Stomach (tissue), 9 donors: Measurements from ENCODE around the gene PIGL. TPM values are rescaled to one million over a fixed set of nuclear protein-coding genes. Genes with fewer than 3 reads are reported as not detected.

ENCODE experiments used
- DNase-seq, 2 donors: peaks; one replicate each; pipeline versions ENCODE4 v3.0.0 to v3.0.0-alpha.2; 2013 to 2019
- H3K27ac ChIP-seq, 5 donors: fragments of 200-600 bp in 4 of 5; sonication (generic) in 4 of 5; one replicate each; pipeline ENCODE4 v1.5.1; 2013 to 2019; ENCODE audit warnings: mild to moderate bottlenecking in 1 of 5, moderate library complexity in 1 of 5
- H3K27me3 ChIP-seq, 3 donors: fragments of 200-600 bp; sonication (generic); one replicate each; pipeline ENCODE4 v1.5.1; 2017 to 2019; ENCODE audit warnings: mixed run types in 1 of 3
- H3K36me3 ChIP-seq, 4 donors: fragments of 200-600 bp; sonication (generic); 1 replicate in 3 of 4; 2 replicates in 1 of 4; pipeline ENCODE4 v1.5.1; 2016 to 2019
- H3K4me1 ChIP-seq, 4 donors: fragments of 200-600 bp; sonication (generic); one replicate each; pipeline ENCODE4 v1.5.1; 2016 to 2019
- H3K4me3 ChIP-seq, 4 donors: fragments of 200-600 bp; sonication (generic) in 3 of 4; one replicate each; pipeline ENCODE4 v1.5.1; 2016 to 2019; ENCODE audit warnings: mild to moderate bottlenecking in 1 of 4
- H3K9me3 ChIP-seq, 4 donors: fragments of 200-600 bp; sonication (generic); one replicate each; pipeline ENCODE4 v1.5.1; 2016 to 2019
- EP300 ChIP-seq: sonication (generic); formaldehyde crosslinking; IDR thresholded peaks from one replicate; pipeline ENCODE4 v1.6.1; 2017; ENCODE audit warnings: antibody characterized with exemption
- POLR2A ChIP-seq, 4 donors: fragments of 450-650 bp; IDR thresholded peaks; one replicate each; pipeline ENCODE4 v1.6.1; 2016; ENCODE audit warnings: antibody characterized with exemption in 4 of 4, control low read depth in 2 of 4, mild to moderate bottlenecking in 1 of 4, moderate library complexity in 1 of 4
- POLR2AphosphoS5 ChIP-seq, 3 donors: sonication (generic); formaldehyde crosslinking; IDR thresholded peaks; one replicate each; pipeline ENCODE4 v1.6.1; 2016; ENCODE audit warnings: antibody characterized with exemption in 3 of 3
- WGBS, 5 donors: extraction: QIAGEN DNeasy Blood & Tissue Kit in 3 of 5; methylation state at CpG; one replicate each; pipeline versions ENCODE4 v1.1.5 to v1.1.7; 2013 to 2018; 5-methylcytosine and 5-hydroxymethylcytosine counted together
- intact Hi-C: fragments of 100-400 bp; cut with DNase I; formaldehyde crosslinking; loops from one replicate; pipeline ENCODE4 v1.15.1; 2023; ENCODE audit warnings: low total_unique reads
- polyA plus RNA-seq, 3 donors: library from polyadenylated mRNA; stranded (reverse); fragments of 200-250 nt; gene quantifications; one replicate each; pipeline ENCODE4 v1.2.3, GENCODE V29; 2013
- total RNA-seq, 5 donors: library from RNA; depleted of rRNA; stranded (reverse); fragments of >200 nt; gene quantifications; one replicate each; pipeline versions ENCODE4 v1.1.0 to v1.2.3, GENCODE V29; 2014 to 2016
- TF ChIP-seq, protein P1 (sequence below), 7 experiments: fragments of 450-650 bp in 4 of 7; fragments of 200-600 bp in 3 of 7; sonication (generic) in 3 of 7; IDR thresholded peaks; one replicate each; pipeline ENCODE4 v1.5.1; 2016 to 2019; ENCODE audit warnings: antibody characterized with exemption in 7 of 7, control low read depth in 2 of 7, mild to moderate bottlenecking in 1 of 7
- donor health status: healthy with polysubstance abuse.
- donor health status: Bipolar disorder and iron deficiency.
- donor health status: healthy.

Gene PIGL
- total and polyA plus RNA-seq, 8 donors: 5.8 to 72.3 (median 35.3) TPM

GRCh38 chr17:16345565-16345964 lies 128.6 kb downstream of the PIGL start:
- Histone ChIP-seq H3K36me3 (peaks cover 9 to 76% (median 62%) of the 10 kb centered on the region in 4 donors), H3K9me3 (no peaks in the 10 kb centered on the region), H3K4me3 (no peak overlapping the region), H3K27ac (no peak overlapping the region), H3K27me3 (no peaks in the 10 kb centered on the region), H3K4me1 (peaks cover 4 to 11% (median 6%) of the 10 kb centered on the region in 4 donors)
- intact Hi-C loops: no loop called here
- WGBS, 5 donors: 81 to 87% (median 85%) methylated on average over 5 of the region's 5 CpGs
- no peak for DNase-seq
- TF ChIP-seq POLR2AphosphoS5 (IDR thresholded peaks at IDR 0.05) (no peak), EP300 (no peak), POLR2A (IDR thresholded peaks at IDR 0.05) (no peak)
- TF ChIP-seq, protein P1, sequence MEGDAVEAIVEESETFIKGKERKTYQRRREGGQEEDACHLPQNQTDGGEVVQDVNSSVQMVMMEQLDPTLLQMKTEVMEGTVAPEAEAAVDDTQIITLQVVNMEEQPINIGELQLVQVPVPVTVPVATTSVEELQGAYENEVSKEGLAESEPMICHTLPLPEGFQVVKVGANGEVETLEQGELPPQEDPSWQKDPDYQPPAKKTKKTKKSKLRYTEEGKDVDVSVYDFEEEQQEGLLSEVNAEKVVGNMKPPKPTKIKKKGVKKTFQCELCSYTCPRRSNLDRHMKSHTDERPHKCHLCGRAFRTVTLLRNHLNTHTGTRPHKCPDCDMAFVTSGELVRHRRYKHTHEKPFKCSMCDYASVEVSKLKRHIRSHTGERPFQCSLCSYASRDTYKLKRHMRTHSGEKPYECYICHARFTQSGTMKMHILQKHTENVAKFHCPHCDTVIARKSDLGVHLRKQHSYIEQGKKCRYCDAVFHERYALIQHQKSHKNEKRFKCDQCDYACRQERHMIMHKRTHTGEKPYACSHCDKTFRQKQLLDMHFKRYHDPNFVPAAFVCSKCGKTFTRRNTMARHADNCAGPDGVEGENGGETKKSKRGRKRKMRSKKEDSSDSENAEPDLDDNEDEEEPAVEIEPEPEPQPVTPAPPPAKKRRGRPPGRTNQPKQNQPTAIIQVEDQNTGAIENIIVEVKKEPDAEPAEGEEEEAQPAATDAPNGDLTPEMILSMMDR (IDR thresholded peaks at IDR 0.05): no peak

- TF ChIP-seq POLR2AphosphoS5 (IDR thresholded peaks at IDR 0.05) (no peak), POLR2A (IDR thresholded peaks at IDR 0.05) (no peak), EP300 (no peak)
- TF ChIP-seq, protein P1 (IDR thresholded peaks at IDR 0.05): no peak
- 91 to 97% (median 95%) methylated on average over 6 of the region's 6 CpGs for WGBS, 5 donors
Observed at GRCh38 chr17:16346721-16347271, 129.8 kb downstream of the PIGL start.

GRCh38 chr17:16348586-16348985 lies 131.6 kb downstream of the PIGL start:
- H3K9me3 ChIP-seq: no peaks in the 10 kb centered on the region
- peaks cover 11 to 28% (median 14%) of the 10 kb centered on the region in 4 donors for H3K4me1 ChIP-seq
- H3K4me3 ChIP-seq: no peak overlapping the region
- H3K27me3 ChIP-seq: no peaks in the 10 kb centered on the region
- intact Hi-C loops: no loop called here
- no peak for TF ChIP-seq POLR2AphosphoS5 (IDR thresholded peaks at IDR 0.05)
- TF ChIP-seq, protein P1 (IDR thresholded peaks at IDR 0.05): no peak
- no peak for TF ChIP-seq POLR2A (IDR thresholded peaks at IDR 0.05)
- TF ChIP-seq EP300: no peak
- H3K36me3 ChIP-seq: peaks cover 9 to 60% (median 48%) of the 10 kb centered on the region in 4 donors
- 92 to 95% (median 93%) methylated on average over 4 to 6 of the region's 6 CpGs for WGBS, 5 donors
- H3K27ac ChIP-seq: no peak overlapping the region
- DNase-seq: no peak

More at GRCh38 chr17:16346721-16347271, 129.8 kb downstream of the PIGL start:
- Histone ChIP-seq H3K4me3 (no peak overlapping the region), H3K27me3 (no peaks in the 10 kb centered on the region), H3K36me3 (peaks cover 9 to 76% (median 62%) of the 10 kb centered on the region in 4 donors), H3K4me1 (peaks cover 2 to 15% (median 3%) of the 10 kb centered on the region in 4 donors), H3K9me3 (no peaks in the 10 kb centered on the region), H3K27ac (no peak overlapping the region)
- DNase-seq: no peak
- intact Hi-C loops: no loop called here

GRCh38 chr17:16349431-16349830 lies 132.4 kb downstream of the PIGL start:
- intact Hi-C loops: no loop called here
- WGBS, 5 donors: 93 to 99% (median 96%) methylated on average over 5 of the region's 5 CpGs
- H3K36me3 ChIP-seq: peaks cover 6 to 52% (median 39%) of the 10 kb centered on the region in 4 donors
- peaks cover 13 to 33% (median 16%) of the 10 kb centered on the region in 4 donors for H3K4me1 ChIP-seq
- H3K27me3 ChIP-seq: no peaks in the 10 kb centered on the region
- no peak overlapping the region for H3K27ac ChIP-seq
- H3K9me3 ChIP-seq: no peaks in the 10 kb centered on the region
- DNase-seq: no peak
- TF ChIP-seq, protein P1 (IDR thresholded peaks at IDR 0.05): no peak
- TF ChIP-seq EP300 (no peak), POLR2A (IDR thresholded peaks at IDR 0.05) (no peak), POLR2AphosphoS5 (IDR thresholded peaks at IDR 0.05) (no peak)
- H3K4me3 ChIP-seq: no peak overlapping the region
